Dermis microvascular lymphatic vessel endothelial cell (primary cell): ENCODE data around the gene NEMP1. TPM values are rescaled to one million over a fixed set of nuclear protein-coding genes. Genes with fewer than 3 reads are reported as not detected.
A peak's percentile ranks its signal among the peaks of the same experiment; 100 is the strongest.
"Not testable (repeated sequence)": the region's sequence is repeated elsewhere in the genome, so short reads cannot be mapped to it uniquely, and the experiment has no call there.

ENCODE experiments used
- DNase-seq, 2 donors: peaks; one replicate each; pipeline versions ENCODE4 v3.0.0 to v3.0.0-alpha.2; 2010; ENCODE audit warnings: low read depth in 2 of 2
- total RNA-seq: library from RNA; depleted of rRNA; stranded (reverse); fragments of >200 nt; gene quantifications from 2 replicates; pipeline ENCODE4 v1.2.1, GENCODE V29; 2014

The NEMP1 gene
- total RNA-seq, 1 donor from 2014 or later = 5.5 TPM

- DNase-seq = peak in 1 of 2 donors; percentile 12
These were observed 47.4 kb downstream of the NEMP1 start for GRCh38 chr12:57031138-57031725.

GRCh38 chr12:57029457-57029856, 49.1 kb downstream of the NEMP1 start:
- no peak for DNase-seq

- DNase-seq = no peak
These were observed 50.8 kb downstream of the NEMP1 start for GRCh38 chr12:57027805-57028153.

- no peak for DNase-seq
These were observed 51.4 kb downstream of the NEMP1 start for GRCh38 chr12:57027011-57027804.

GRCh38 chr12:57025196-57025595, 53.4 kb downstream of the NEMP1 start:
- DNase-seq = no peak

GRCh38 chr12:57022324-57022723, 56.3 kb downstream of the NEMP1 start:
- DNase-seq = not testable (repeated sequence)

- no peak for DNase-seq
These were observed 58.4 kb downstream of the NEMP1 start for GRCh38 chr12:57019983-57020719.

GRCh38 chr12:57018906-57019305, 59.7 kb downstream of the NEMP1 start:
- peak; percentile 34 to 45 for DNase-seq

- DNase-seq = not testable (repeated sequence)
These were observed 60.2 kb downstream of the NEMP1 start for GRCh38 chr12:57018353-57018752.

- no peak for DNase-seq
These were observed 62.2 kb downstream of the NEMP1 start, which contains the start of gene TAC3 for GRCh38 chr12:57016348-57016747. TSS of gene TAC3 (minus strand) at chr12:57016529. CDS start at chr12:57015797, 732 bp downstream.

- DNase-seq = no peak
These were observed 65.8 kb downstream of the NEMP1 start for GRCh38 chr12:57012600-57013465.

GRCh38 chr12:57011438-57012424, 66.9 kb downstream of the NEMP1 start:
- no peak for DNase-seq

GRCh38 chr12:57010627-57011247, 67.9 kb downstream of the NEMP1 start:
- DNase-seq = no peak

GRCh38 chr12:57009949-57010626, 68.5 kb downstream of the NEMP1 start:
- no peak for DNase-seq

GRCh38 chr12:57008178-57008577, 70.4 kb downstream of the NEMP1 start:
- peak; percentile 65 to 66 for DNase-seq

- DNase-seq = no peak
These were observed 71.6 kb downstream of the NEMP1 start for GRCh38 chr12:57006809-57007475.

GRCh38 chr12:57005980-57006808, 72.4 kb downstream of the NEMP1 start, which contains the start of gene ZBTB39:
TSS of gene ZBTB39 (minus strand) at chr12:57006546. CDS start at chr12:57004917, 1,629 bp downstream.
- DNase-seq = peak in 1 of 2 donors; percentile 63
